ENCODE measurements around the gene TRPT1.

GRCh38 chr11:64245797-64246620 is 20.0 kb upstream of the TRPT1 start:
- TF ChIP-seq EP300 (IDR thresholded peaks at IDR 0.05) (no peak), CEBPB (IDR thresholded peaks at IDR 0.05) (no peak)

Measured in A549 (cell line).